ENCODE data around the gene MXD3.
A peak's percentile ranks its signal among the peaks of the same experiment; 100 is the strongest.

Gene MXD3

GRCh38 chr5:177319913-177320588 is 8.4 kb upstream of the MXD3 start:
- no peak for TF ChIP-seq CTCF (IDR thresholded peaks at IDR 0.05)
- Histone ChIP-seq H3K27ac (no peak overlapping the region), H3K4me3 (no peak overlapping the region)
- DNase-seq (ENCODE audit: low spot score), result no peak

DNA sequence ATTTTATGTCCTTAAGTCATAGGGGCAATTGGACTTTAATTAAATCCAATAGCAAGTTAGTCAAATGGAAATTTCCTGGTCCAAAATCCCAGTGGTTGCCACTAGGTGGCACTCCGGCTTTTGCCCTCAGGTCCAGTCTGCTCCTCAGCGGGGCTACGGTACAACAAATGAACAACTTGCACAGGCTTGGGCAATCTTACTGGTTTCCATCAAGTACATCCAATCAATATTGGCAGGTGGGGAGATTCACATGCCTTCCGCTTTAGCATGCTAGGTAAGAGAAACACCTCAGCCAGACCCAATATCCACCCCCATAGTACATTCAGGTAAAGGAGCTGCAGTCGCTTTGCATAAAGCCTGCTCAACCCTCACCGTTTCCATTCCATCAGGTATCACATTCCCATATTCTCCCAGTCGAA is 6.3 kb upstream of the MXD3 start:
- no peak for DNase-seq (ENCODE audit: low spot score)
- Histone ChIP-seq H3K4me3 (no peak overlapping the region), H3K27ac (no peak overlapping the region)
- TF ChIP-seq CTCF (IDR thresholded peaks at IDR 0.05), result peak; percentile 57

DNA sequence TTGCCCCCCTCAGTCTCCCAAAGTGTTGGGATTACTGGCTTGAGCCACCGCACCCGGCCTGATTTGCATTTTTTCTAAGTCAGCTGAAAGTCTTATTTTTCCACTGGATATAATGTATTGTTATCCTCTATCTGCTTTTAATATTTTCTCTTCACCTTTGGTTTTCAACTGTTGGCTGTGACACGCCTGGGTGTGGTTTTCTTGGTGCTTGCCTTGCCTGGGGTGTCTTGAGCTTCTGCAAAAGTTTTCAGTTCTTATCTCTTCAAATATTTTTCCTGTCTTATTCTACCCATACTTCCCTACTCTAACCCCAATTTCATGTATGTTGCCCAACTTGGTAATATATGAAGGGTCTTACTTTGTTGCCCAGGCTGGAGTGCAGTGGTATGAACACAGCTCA is 4.3 kb upstream of the MXD3 start:
- Histone ChIP-seq H3K4me3 (no peak overlapping the region), H3K27ac (no peak overlapping the region)
- TF ChIP-seq CTCF (IDR thresholded peaks at IDR 0.05), result no peak
- DNase-seq (ENCODE audit: low spot score), result no peak

DNA sequence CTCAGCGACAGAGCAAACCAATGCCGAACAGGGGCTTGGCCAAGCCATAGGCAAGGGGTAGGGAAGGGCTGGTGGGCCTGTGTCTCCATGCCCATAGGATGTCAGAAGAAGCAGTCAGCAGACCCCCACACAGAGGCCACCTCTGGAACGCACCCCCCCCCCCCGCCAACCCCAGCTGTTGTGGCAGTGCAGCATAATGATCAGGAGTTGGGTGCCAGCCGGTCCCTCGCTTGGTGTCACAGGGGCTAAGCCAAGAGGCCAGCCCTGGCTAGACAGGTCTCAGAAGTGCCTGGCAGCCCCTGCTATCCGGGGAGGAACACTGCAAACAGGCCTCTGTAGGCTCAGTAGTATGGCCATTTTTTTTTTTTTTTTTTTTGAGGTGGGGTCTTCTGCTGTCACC is 3.7 kb upstream of the MXD3 start:
- DNase-seq (ENCODE audit: low spot score), result no peak
- TF ChIP-seq CTCF (IDR thresholded peaks at IDR 0.05), result no peak
- Histone ChIP-seq H3K4me3 (no peak overlapping the region), H3K27ac (no peak overlapping the region)

- Histone ChIP-seq H3K4me3 (no peak overlapping the region), H3K27ac (no peak overlapping the region)
- TF ChIP-seq CTCF (IDR thresholded peaks at IDR 0.05), result no peak
- DNase-seq (ENCODE audit: low spot score), result no peak
Observed at GRCh38 chr5:177314376-177315342, 3.0 kb upstream of the MXD3 start.

DNA sequence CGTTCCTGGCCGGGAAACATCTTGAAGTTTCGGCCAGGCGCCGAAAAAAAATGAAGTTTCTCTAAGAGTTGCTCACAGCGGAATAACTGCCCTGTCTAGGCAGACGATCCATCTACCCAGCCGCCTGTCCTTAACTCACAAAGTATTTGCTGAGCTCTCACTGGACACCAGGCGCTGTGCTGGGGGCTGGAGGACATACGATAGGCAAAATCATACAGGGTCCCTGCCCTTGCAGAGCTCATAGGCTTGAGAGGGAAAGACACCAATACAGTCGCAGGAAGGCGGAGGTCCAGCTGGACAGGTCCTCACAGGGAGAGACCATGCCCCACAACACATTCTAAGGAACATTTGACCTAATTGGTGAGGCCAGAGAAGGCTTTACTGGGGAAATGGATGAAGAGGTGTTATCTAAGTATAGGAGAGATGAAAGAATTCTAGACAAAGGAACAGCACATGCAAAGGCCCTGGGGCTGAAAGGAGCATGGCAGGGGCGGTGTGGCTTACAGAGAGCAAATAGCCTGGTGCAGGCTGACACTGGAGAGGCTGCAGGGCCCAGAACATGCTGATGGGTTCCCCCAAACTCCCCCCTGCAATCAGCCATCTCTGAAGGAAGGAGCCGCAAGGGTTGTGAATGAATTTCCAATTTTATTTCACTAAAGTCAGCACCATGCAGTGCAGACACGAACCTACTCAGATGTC is 2.0 kb upstream of the MXD3 start:
- no peak overlapping the region for H3K27ac ChIP-seq
- no peak overlapping the region for H3K4me3 ChIP-seq
- TF ChIP-seq CTCF (IDR thresholded peaks at IDR 0.05), result no peak
- no peak for DNase-seq (ENCODE audit: low spot score)

Data from coronary artery (tissue), 2 donors.